HG03378 (cell line): ENCODE data around the gene PPP1R12B.
"Not testable (repeated sequence)": the region's sequence is repeated elsewhere in the genome, so short reads cannot be mapped to it uniquely, and the experiment has no call there.

Source experiments
- ATAC-seq: cut with Tn5 transposase; IDR thresholded peaks from one replicate; pipeline ENCODE4 v1.9.1; 2021; ENCODE audit warnings: mild to moderate bottlenecking, moderate library complexity; ENCODE audit not compliant: unreplicated experiment

The PPP1R12B gene

DNA sequence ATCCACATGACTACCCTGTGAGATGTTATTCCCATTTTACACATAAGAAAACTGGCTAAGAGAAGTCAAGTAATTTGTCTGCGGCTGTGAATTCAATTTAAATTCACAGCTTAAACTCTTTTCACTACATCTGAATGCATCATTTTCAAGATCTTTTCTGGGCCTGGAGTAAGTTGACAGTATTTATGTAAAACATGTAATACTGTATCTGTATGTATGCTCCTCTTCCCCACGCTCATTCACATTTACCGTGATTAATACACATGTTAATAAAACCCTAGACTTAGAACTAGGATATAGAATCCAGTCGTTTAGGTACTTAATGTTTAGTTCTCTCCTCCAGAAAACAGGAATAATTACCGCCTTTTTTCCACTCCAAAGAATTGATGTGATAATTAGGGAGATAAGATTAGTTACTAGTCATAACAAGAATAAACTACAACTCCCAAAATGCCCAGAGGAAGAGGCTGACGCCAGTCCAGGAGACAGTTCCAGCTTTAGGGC lies 442 bp upstream of the PPP1R12B start:
- no peak for ATAC-seq

DNA sequence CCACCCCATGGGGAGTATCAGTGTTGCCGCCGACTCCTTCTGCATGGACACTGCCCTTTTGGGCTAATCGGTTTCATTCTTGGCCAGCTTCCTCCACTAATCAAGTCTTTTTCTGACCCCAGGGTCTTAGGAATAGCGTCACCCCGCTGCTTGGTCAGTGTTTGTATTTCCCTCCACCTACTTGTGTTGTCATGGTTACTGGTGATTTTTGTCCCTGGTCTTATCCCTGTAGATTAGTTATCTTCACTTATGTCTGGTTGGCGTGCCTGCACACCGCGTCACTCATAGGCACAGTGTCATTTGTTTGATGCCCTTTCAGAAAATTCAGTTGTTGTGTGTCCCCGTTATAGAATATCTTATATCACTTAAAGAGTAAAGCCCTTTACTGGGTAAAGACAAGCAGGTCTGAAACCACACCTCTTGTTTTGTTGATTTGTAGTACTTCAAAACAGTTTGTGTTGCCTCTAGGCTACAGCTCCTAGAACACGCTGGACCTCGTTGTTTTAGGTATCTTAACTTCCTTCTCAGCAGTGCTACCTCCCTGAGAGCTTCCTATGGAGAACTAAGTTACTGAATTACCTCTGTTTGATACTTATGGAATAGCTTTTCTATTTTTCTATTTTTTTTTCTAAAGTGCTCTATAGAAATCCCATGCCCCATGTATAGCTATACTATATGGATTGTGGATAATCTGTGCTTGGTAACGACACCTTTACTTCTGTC lies 868 bp downstream of the PPP1R12B start:
- ATAC-seq, result no peak

DNA sequence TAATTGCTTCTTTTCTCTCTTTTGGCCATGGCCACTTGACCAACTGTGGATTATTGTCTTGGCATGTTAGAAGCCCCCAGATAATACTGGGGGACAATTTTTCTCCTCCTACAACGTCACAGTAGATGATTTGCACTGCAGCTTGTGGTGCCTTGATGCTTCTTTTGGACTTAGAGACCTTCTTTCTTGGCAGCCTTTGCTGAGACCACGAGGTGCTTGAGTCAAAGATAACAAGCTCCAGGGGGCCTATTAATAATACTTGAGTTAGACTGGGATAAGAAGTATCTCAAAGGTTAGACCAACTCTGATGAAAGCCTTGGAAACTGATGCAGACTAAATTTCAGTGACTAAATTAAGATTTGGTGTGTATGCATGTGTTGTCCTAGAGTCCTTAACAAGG lies 3.2 kb downstream of the PPP1R12B start:
- no peak for ATAC-seq

GRCh38 chr1:202352583-202353197 lies 4.2 kb downstream of the PPP1R12B start:
- not testable (repeated sequence) for ATAC-seq

GRCh38 chr1:202355944-202356553 lies 7.5 kb downstream of the PPP1R12B start:
- no peak for ATAC-seq

DNA sequence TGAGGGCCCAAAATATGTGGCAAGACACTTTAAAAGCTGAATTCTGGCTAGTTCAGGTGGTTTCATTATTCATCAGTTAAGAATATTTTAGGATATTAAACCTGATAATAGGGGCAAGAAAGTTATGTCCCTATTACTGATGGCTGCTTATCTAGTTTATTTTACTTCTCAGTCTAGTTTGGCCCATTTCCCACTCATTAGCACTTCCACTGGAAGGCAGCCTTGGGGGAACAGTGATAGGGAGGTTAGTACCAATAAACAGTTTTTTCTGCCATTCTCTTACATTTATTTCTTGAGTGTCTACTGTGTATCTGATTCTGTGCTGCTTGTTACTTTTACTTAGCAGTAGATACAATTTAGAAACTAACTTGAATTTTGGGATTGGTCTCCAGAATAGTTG lies 9.0 kb downstream of the PPP1R12B start:
- no peak for ATAC-seq

GRCh38 chr1:202361224-202361623 lies 12.7 kb downstream of the PPP1R12B start:
- no peak for ATAC-seq

GRCh38 chr1:202361701-202362100 lies 13.2 kb downstream of the PPP1R12B start:
- ATAC-seq, result no peak

- no peak for ATAC-seq
Measured at GRCh38 chr1:202362212-202362611, 13.7 kb downstream of the PPP1R12B start.

DNA sequence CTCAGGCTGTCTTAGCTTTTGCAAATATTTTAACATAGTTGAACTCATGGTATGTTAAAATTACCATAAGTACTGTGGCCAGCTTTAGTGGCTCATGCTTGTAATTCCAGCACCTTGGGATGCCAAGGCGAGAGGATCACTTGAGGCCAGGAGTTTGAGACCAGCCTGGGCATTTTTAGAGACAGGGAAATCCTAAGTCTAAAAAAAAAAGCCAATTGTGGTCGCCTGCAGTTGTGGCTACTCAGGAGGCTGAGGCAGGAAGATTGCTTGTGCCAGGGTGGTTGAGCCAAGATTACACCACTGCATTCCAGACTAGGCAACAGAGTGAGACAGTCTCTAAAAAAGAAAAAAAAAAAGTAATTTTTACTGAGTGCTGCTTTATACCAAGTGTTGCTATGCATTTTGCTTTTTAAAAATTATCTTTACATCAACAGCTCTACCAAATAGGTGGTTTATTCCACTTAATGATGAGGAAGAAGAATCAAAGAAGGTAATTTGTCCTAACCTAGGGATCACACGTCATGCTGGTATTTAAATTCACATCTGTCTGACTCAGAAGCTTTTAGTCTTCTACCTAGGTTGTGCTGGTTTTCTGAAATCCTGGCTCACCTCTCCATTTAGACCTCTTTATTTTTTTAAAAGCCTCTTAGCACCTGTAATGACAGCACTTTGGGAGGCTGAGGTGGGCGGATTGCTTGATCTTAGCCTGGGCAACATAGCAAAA lies 16.8 kb downstream of the PPP1R12B start:
- no peak for ATAC-seq

DNA sequence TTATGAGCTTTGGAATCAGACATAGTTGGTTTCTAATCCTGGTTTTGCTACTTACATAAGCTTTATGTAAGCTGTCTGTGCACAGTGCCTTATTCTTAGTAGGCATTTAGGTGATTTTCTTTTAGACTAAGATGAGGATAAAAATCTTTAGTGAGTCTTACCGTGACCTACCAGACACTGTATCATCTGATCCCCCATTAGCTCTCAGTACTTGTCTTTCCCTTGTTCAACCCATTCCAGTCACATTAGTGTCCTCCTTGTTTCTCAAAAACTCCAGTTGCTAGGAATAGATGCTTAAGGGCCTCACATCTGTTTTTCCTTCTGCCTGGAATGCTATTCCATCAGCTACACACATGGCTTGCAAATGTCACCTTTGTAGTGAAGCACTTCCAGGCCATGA lies 18.8 kb downstream of the PPP1R12B start:
- ATAC-seq, result no peak

GRCh38 chr1:202370906-202371305 lies 22.4 kb downstream of the PPP1R12B start:
- not testable (repeated sequence) for ATAC-seq

GRCh38 chr1:202374099-202374498 lies 25.6 kb downstream of the PPP1R12B start:
- ATAC-seq, result no peak

DNA sequence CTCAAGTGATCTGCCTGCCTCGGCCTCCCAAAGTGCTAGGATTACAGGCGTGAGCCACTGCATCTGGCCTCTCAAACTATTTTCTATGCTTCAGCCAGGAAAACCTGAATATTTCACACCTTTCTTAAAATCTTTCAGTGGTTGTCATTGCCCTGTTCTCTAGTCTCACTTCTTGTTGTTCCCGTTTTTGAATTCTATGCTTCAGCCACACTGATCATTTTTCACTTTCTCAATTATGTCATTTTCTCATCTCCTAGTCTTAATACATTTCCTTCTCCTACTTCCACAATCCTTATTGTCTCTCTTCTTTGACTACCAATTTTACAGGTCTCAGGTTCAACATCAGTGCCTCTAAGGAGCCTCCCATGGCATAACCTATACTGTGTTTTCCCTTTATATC lies 26.7 kb downstream of the PPP1R12B start:
- not testable (repeated sequence) for ATAC-seq

DNA sequence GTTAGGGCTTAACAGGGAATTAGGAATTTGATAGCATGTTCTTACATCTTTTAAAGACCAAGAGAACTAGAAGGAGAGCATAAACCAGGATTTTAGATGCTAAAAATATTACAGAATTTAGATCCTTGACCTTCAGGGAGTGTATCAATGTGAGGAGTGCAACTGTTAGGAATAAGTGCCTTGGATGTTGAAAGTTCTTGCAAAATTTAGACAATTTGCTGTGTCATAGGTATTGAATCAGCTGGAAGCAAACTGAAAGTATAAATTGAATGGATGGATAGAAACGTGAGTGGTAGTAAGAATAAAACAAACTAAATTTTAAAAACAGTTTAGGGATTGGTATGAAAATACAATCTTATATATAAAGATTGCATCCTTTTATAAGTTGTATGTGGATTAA lies 27.7 kb downstream of the PPP1R12B start:
- ATAC-seq, result no peak

GRCh38 chr1:202379884-202380529 lies 31.5 kb downstream of the PPP1R12B start:
- ATAC-seq, result not testable (repeated sequence)

- not testable (repeated sequence) for ATAC-seq
Measured at GRCh38 chr1:202380535-202380934, 32.0 kb downstream of the PPP1R12B start.

DNA sequence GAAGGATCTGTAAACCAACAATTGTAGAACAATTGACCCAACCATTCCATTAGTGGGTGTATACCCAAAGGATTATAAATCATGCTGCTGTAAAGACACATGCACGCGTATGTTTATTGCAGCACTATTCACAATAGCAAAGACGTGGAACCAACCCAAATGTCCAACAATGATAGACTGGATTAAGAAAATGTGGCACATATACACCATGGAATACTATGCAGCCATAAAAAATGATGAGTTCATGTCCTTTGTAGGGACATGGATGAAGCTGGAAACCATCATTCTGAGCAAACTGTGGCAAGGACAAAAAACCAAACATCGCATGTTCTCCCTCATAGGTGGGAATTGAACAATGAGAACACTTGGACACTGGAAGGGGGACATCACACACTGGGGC lies 33.4 kb downstream of the PPP1R12B start:
- ATAC-seq, result not testable (repeated sequence)

GRCh38 chr1:202395831-202396230 lies 47.3 kb downstream of the PPP1R12B start:
- ATAC-seq, result not testable (repeated sequence)

- no peak for ATAC-seq
Measured at GRCh38 chr1:202397256-202397655, 48.8 kb downstream of the PPP1R12B start.

DNA sequence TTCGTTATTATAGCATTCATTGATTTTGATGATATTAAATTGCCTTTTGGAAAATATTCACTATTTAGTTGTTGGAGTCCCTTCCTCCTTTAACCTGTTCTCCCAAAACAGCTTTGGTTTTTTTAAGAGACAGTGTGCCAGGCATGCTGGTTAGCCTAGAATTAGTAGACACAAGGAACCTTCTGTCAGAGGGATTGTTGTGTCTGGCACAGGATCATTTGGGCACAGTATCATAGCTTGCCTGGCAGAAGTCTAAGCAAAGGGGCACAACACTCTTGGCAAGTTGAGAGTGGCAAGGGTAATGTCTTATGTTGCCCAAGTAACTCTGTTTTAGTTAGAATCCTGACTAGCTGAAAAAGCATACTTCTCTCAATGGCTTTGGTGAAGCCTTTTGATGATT lies 49.9 kb downstream of the PPP1R12B start:
- not testable (repeated sequence) for ATAC-seq
